HEK293 (cell line): ENCODE results near the gene EPHB1.

ENCODE experiments used
- CTCF ChIA-PET: fragments of 350-600 bp; formaldehyde crosslinking; extraction: SDS; loops from one replicate; lab custom pipeline; 2021; ENCODE audit warnings: antibody characterized with exemption; lab: Yijun Ruan, JAX
- POLR2A ChIA-PET: fragments of 300-600 bp; formaldehyde crosslinking; extraction: SDS; loops from one replicate; lab custom pipeline; 2020; ENCODE audit warnings: antibody characterized with exemption, inconsistent platforms; lab: Yijun Ruan, JAX
- H3K27ac ChIP-seq: fragments of 200-500 bp; sonication (Bioruptor generic); 2 replicates; pipeline ENCODE4 v1.5.1; 2014; ENCODE audit warnings: low read depth, low read length, control low read depth, inconsistent platforms; ENCODE audit errors: extremely low read depth
- H3K36me3 ChIP-seq, 2 experiments: fragments of 200-500 bp in 1 of 2; sonication (Bioruptor generic) in 1 of 2; 1 replicate in 1 of 2; 2 replicates in 1 of 2; pipeline ENCODE4 v1.5.1; 2014 to 2017; ENCODE audit warnings: inconsistent platforms in 2 of 2, low read length in 2 of 2; ENCODE audit not compliant: control insufficient read depth in 2 of 2, insufficient read depth in 1 of 2
- H3K4me1 ChIP-seq: fragments of 200-500 bp; sonication (Bioruptor generic); 2 replicates; pipeline ENCODE4 v1.5.1; 2014; ENCODE audit warnings: mild to moderate bottlenecking, low read length, inconsistent platforms; ENCODE audit not compliant: control insufficient read depth, insufficient read depth
- H3K4me3 ChIP-seq: 2 replicates; pipeline ENCODE4 v1.5.1; 2011; ENCODE audit warnings: low read depth, mild to moderate bottlenecking, control low read depth, low read length, moderate library complexity
- H3K9me3 ChIP-seq: fragments of 200-500 bp; sonication (Bioruptor generic); 2 replicates; pipeline ENCODE4 v1.5.1; 2014; ENCODE audit warnings: low read depth, low read length, inconsistent platforms; ENCODE audit not compliant: control insufficient read depth, insufficient read depth
- GLIS2 ChIP-seq: fragments of 450-650 bp; formaldehyde crosslinking; IDR thresholded peaks from 2 replicates; pipeline ENCODE4 v1.5.1; 2016; ENCODE audit warnings: missing biosample characterization, missing genetic modification characterization
- IKZF3 ChIP-seq: fragments of 450-650 bp; IDR thresholded peaks from 2 replicates; pipeline ENCODE4 v1.5.0; 2018; ENCODE audit warnings: missing biosample characterization, mild to moderate bottlenecking, missing genetic modification characterization, moderate library complexity
- SP3 ChIP-seq: fragments of 450-650 bp; formaldehyde crosslinking; IDR thresholded peaks from 2 replicates; pipeline ENCODE4 v1.5.1; 2016; ENCODE audit warnings: missing biosample characterization, missing genetic modification characterization
- YY1 ChIP-seq: fragments of 450-650 bp; formaldehyde crosslinking; IDR thresholded peaks from 2 replicates; pipeline ENCODE4 v1.5.1; 2018; ENCODE audit warnings: missing biosample characterization, missing genetic modification characterization
- ZFP69B ChIP-seq: fragments of 450-650 bp; formaldehyde crosslinking; IDR thresholded peaks from 2 replicates; pipeline ENCODE4 v1.5.1; 2016; ENCODE audit warnings: missing biosample characterization, missing genetic modification characterization
- ZNF155 ChIP-seq: fragments of 450-650 bp; formaldehyde crosslinking; IDR thresholded peaks from 2 replicates; pipeline ENCODE4 v1.5.1; 2016; ENCODE audit warnings: missing biosample characterization, missing genetic modification characterization
- ZNF157 ChIP-seq: fragments of 450-650 bp; formaldehyde crosslinking; IDR thresholded peaks from 2 replicates; pipeline ENCODE4 v1.5.1; 2016; ENCODE audit warnings: missing biosample characterization, missing genetic modification characterization
- ZNF24 ChIP-seq: fragments of 450-650 bp; formaldehyde crosslinking; IDR thresholded peaks from 2 replicates; pipeline ENCODE4 v1.5.1; 2016; ENCODE audit warnings: missing biosample characterization, missing genetic modification characterization
- ZNF335 ChIP-seq: fragments of 450-650 bp; formaldehyde crosslinking; conservative IDR thresholded peaks from 2 replicates; pipeline ENCODE4 v1.5.1; 2016; ENCODE audit warnings: missing biosample characterization, missing genetic modification characterization
- ZNF362 ChIP-seq: fragments of 450-650 bp; formaldehyde crosslinking; IDR thresholded peaks from 2 replicates; pipeline ENCODE4 v1.5.1; 2016; ENCODE audit warnings: missing biosample characterization, missing genetic modification characterization
- ZNF416 ChIP-seq: fragments of 450-650 bp; formaldehyde crosslinking; IDR thresholded peaks from 2 replicates; pipeline ENCODE4 v1.5.1; 2016; ENCODE audit warnings: missing biosample characterization, missing genetic modification characterization
- ZNF488 ChIP-seq: fragments of 450-650 bp; formaldehyde crosslinking; IDR thresholded peaks from 2 replicates; pipeline ENCODE4 v1.5.1; 2016; ENCODE audit warnings: missing biosample characterization, missing genetic modification characterization
- ZNF776 ChIP-seq: fragments of 450-650 bp; formaldehyde crosslinking; IDR thresholded peaks from 2 replicates; pipeline ENCODE4 v1.5.0; 2017; ENCODE audit warnings: missing biosample characterization, missing genetic modification characterization, borderline replicate concordance
- TF ChIP-seq, protein P1 (sequence below): fragments of 450-650 bp; formaldehyde crosslinking; IDR thresholded peaks from 2 replicates; pipeline ENCODE4 v1.5.1; 2016; ENCODE audit warnings: missing biosample characterization, missing genetic modification characterization, borderline replicate concordance
- TF ChIP-seq, protein P2 (sequence below): IDR thresholded peaks from 2 replicates; pipeline ENCODE4 v1.6.1; 2011; ENCODE audit warnings: mild to moderate bottlenecking, low read depth, low read length, borderline replicate concordance

Gene EPHB1

GRCh38 chr3:134803652-134804051, 8.6 kb downstream of the EPHB1 start (continued):
- TF ChIP-seq ZNF362 (tag by site-specific recombination), result no peak
- no peak for TF ChIP-seq SP3

DNA sequence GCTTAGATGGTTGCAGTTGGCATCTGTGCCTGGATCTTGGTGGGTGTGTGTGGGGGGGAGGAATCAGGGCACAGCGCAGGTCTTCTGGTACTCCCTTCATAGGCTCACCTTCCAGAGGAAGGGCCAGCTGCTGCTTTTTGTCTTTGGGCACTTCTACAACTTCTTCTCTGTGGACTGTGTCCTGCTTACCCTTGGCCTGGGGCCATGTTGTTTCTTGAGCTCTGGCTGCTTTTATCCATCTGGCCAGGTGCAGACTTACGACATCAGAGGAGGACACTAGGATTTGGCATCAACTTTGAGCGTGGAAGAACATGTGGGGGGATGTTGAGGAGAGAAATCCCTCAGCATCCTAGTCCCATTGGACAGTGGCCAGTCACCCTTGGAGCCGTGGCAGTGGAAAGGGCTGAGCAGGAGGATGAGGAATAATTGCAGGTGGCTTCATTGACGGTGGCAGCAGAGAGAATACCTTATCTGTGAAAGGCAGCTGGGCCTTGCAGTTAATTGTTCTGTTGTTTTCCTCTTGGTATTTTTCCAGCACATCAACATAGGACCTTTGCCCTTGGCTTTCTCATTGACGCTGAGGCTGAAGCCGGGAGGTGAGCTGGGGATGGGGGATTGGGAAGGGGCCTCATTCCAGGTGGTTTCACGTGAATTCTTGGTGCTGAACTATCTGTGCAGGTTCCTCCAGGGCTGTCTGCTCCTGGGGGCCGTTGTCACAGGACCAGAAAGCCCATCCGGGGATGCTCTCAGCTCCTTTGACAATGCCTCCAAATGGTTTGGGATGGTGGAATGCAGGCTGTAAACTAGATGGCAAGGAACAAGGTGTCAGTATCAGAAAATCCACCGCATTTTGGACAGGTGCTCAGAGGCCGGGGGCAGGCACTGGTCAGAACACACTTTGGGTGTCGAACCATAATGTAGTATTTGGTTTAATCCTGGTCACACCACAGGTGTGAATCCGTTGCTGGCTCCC, 9.7 kb downstream of the EPHB1 start:
- TF ChIP-seq ZNF488 (no peak), ZNF24 (tag by site-specific recombination) (no peak), ZNF776 (no peak), ZNF335 (tag by site-specific recombination) (no peak), ZFP69B (tag by site-specific recombination) (no peak), YY1 (no peak), ZNF416 (no peak)
- TF ChIP-seq, protein P1, sequence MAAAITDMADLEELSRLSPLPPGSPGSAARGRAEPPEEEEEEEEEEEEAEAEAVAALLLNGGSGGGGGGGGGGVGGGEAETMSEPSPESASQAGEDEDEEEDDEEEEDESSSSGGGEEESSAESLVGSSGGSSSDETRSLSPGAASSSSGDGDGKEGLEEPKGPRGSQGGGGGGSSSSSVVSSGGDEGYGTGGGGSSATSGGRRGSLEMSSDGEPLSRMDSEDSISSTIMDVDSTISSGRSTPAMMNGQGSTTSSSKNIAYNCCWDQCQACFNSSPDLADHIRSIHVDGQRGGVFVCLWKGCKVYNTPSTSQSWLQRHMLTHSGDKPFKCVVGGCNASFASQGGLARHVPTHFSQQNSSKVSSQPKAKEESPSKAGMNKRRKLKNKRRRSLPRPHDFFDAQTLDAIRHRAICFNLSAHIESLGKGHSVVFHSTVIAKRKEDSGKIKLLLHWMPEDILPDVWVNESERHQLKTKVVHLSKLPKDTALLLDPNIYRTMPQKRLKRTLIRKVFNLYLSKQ (tag by site-specific recombination), result no peak
- no peaks in the 10 kb centered on the region for H3K4me1 ChIP-seq
- H3K9me3 ChIP-seq, result no peaks in the 10 kb centered on the region
- H3K36me3 ChIP-seq, result no peaks in the 10 kb centered on the region
- CTCF ChIA-PET, result no interaction called here
- no peak overlapping the region for H3K27ac ChIP-seq
- no peak overlapping the region for H3K4me3 ChIP-seq
- POLR2A ChIA-PET, result no interaction called here

DNA sequence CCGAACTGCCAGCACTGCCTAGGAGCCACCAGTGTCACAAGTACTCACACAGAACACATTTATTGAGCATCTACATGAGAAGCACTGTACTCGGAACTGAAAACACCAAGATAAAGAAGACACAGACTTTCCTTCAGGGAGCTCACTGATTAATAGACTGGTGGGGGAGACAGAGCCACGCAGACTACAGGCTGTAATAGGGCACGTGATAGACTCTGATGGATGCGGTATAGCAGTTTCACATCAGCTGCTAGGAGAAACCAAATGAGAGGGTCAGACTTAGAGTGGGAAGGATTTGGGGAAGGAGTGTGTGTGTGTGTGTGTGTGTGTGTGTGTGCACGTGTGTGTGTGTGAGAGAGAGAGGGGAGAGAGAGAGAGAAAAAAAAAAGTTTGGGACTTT, 12.1 kb downstream of the EPHB1 start:
- CTCF ChIA-PET, result no interaction called here
- TF ChIP-seq ZNF155 (tag by site-specific recombination) (no peak), GLIS2 (tag by site-specific recombination) (no peak), ZNF24 (tag by site-specific recombination) (no peak), IKZF3 (tag by site-specific recombination) (no peak), ZNF157 (tag by site-specific recombination) (no peak)
- TF ChIP-seq, protein P2, sequence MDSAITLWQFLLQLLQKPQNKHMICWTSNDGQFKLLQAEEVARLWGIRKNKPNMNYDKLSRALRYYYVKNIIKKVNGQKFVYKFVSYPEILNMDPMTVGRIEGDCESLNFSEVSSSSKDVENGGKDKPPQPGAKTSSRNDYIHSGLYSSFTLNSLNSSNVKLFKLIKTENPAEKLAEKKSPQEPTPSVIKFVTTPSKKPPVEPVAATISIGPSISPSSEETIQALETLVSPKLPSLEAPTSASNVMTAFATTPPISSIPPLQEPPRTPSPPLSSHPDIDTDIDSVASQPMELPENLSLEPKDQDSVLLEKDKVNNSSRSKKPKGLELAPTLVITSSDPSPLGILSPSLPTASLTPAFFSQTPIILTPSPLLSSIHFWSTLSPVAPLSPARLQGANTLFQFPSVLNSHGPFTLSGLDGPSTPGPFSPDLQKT, result no peak
- TF ChIP-seq, protein P1 (tag by site-specific recombination), result no peak
- no peak overlapping the region for H3K27ac ChIP-seq
- no peaks in the 10 kb centered on the region for H3K36me3 ChIP-seq
- no peak overlapping the region for H3K4me3 ChIP-seq
- no peaks in the 10 kb centered on the region for H3K9me3 ChIP-seq
- no peaks in the 10 kb centered on the region for H3K4me1 ChIP-seq
- POLR2A ChIA-PET, result no interaction called here
